ENCODE measurements around the gene F11.
"Not testable (repeated sequence)": the region's sequence is repeated elsewhere in the genome, so short reads cannot be mapped to it uniquely, and the experiment has no call there.

Gene F11

GRCh38 chr4:186265683-186266652 lies at the start of gene F11:
Gene F11 (plus strand): TSS chr4:186266189. CDS start chr4:186267137, 948 bp downstream.
- DNase-seq (ENCODE audit: low read depth) = no peak

GRCh38 chr4:186216465-186217024 lies 49.4 kb upstream of the F11 start:
- DNase-seq (ENCODE audit: low read depth) = no peak

- DNase-seq (ENCODE audit: low read depth) = no peak
These were observed 48.2 kb upstream of the F11 start for GRCh38 chr4:186217733-186218293.

GRCh38 chr4:186221624-186222023 lies 44.4 kb upstream of the F11 start:
- DNase-seq (ENCODE audit: low read depth) = no peak

- DNase-seq (ENCODE audit: low read depth) = no peak
These were observed 40.1 kb upstream of the F11 start for GRCh38 chr4:186225848-186226247.

GRCh38 chr4:186226521-186227189 lies 39.3 kb upstream of the F11 start:
- DNase-seq (ENCODE audit: low read depth) = no peak

GRCh38 chr4:186227221-186227620 lies 38.8 kb upstream of the F11 start, which contains the start of gene KLKB1:
Gene KLKB1 (plus strand): TSS chr4:186227507. CDS start chr4:186228196, 689 bp downstream.
- no peak for DNase-seq (ENCODE audit: low read depth)

GRCh38 chr4:186227744-186228513 lies 38.1 kb upstream of the F11 start:
- DNase-seq (ENCODE audit: low read depth) = no peak

GRCh38 chr4:186228514-186228894 lies 37.5 kb upstream of the F11 start:
- no peak for DNase-seq (ENCODE audit: low read depth)

GRCh38 chr4:186234367-186234766 lies 31.6 kb upstream of the F11 start:
- DNase-seq (ENCODE audit: low read depth) = no peak

- no peak for DNase-seq (ENCODE audit: low read depth)
These were observed 29.9 kb upstream of the F11 start for GRCh38 chr4:186236126-186236525.

GRCh38 chr4:186240452-186240847 lies 25.5 kb upstream of the F11 start:
- DNase-seq (ENCODE audit: low read depth) = no peak

- no peak for DNase-seq (ENCODE audit: low read depth)
These were observed 25.0 kb upstream of the F11 start for GRCh38 chr4:186240848-186241491.

GRCh38 chr4:186241616-186242015 lies 24.4 kb upstream of the F11 start:
- no peak for DNase-seq (ENCODE audit: low read depth)

- not testable (repeated sequence) for DNase-seq (ENCODE audit: low read depth)
These were observed 24.0 kb upstream of the F11 start for GRCh38 chr4:186242031-186242430.

- no peak for DNase-seq (ENCODE audit: low read depth)
These were observed 22.7 kb upstream of the F11 start for GRCh38 chr4:186243331-186243730.

- no peak for DNase-seq (ENCODE audit: low read depth)
These were observed 21.2 kb upstream of the F11 start for GRCh38 chr4:186244835-186245234.

GRCh38 chr4:186247062-186247752 lies 18.8 kb upstream of the F11 start:
- not testable (repeated sequence) for DNase-seq (ENCODE audit: low read depth)

GRCh38 chr4:186248643-186249042 lies 17.3 kb upstream of the F11 start:
- no peak for DNase-seq (ENCODE audit: low read depth)
